ENCODE data around the gene RBMS2.
A peak's percentile ranks its signal among the peaks of the same experiment; 100 is the strongest.
"Not testable (repeated sequence)": the region's sequence is repeated elsewhere in the genome, so short reads cannot be mapped to it uniquely, and the experiment has no call there.

Gene RBMS2, protein sequence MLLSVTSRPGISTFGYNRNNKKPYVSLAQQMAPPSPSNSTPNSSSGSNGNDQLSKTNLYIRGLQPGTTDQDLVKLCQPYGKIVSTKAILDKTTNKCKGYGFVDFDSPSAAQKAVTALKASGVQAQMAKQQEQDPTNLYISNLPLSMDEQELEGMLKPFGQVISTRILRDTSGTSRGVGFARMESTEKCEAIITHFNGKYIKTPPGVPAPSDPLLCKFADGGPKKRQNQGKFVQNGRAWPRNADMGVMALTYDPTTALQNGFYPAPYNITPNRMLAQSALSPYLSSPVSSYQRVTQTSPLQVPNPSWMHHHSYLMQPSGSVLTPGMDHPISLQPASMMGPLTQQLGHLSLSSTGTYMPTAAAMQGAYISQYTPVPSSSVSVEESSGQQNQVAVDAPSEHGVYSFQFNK

DNA sequence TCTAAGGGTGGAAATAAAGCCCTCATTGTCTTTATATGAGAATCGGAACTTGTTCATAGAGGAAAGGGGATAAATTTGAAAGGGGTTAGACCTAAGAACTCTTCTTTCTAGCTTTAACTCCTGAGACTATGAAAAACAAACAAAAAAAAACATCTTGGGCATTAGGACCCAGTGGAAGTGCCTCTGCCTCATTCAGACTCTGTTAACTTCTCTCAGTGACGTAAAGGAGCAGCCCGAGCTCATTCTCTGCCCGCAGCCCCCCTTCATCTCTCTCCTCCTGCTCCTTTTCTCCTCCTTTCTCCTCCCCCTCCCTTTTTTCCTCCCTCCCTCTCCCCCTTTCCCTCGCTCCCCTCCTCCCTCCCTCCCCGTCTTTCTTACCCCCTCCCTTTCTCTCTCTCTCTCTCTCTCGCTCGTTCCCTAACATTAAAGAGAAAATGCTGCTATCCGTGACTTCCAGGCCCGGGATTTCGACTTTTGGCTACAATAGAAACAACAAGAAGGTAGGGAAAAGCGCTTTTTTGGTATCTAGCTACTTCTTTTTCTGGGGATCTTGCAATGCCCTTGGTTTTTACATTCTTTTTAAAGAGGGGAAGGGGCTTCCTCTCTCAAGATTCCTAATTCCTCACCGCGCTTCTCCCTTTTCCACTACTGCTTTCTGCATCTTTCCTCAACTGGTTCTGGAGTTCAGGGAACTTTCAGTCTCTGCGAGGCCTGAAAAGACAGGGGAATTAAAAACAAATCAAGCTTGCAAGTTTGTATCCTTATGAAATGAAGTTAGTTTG lies at the start of gene RBMS2:
RBMS2 (plus strand) TSS at position 231 of the 782 bp plus-strand sequence; CDS start at position 435, 204 bp downstream.
- peak; percentile 20 for DNase-seq

DNA sequence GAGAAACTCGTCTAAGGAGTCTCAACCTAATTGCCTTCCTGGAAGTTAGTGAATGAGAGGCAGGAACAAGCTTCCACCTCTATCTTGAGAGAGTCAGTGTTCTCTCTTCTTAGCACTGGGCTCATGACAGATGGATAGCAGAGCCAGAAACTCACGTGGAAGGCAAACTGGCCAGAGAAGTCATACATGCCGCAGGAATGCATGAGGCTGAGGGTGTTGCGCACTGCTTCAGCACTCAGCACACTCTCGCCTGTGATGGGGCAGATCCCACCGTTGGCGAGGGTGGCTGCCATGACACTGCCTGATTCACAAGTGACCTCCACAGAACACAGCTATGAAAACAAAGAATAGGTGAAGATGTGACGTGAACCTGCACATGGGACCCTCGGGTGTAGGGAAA lies 47.2 kb upstream of the RBMS2 start:
- no peak for DNase-seq

DNA sequence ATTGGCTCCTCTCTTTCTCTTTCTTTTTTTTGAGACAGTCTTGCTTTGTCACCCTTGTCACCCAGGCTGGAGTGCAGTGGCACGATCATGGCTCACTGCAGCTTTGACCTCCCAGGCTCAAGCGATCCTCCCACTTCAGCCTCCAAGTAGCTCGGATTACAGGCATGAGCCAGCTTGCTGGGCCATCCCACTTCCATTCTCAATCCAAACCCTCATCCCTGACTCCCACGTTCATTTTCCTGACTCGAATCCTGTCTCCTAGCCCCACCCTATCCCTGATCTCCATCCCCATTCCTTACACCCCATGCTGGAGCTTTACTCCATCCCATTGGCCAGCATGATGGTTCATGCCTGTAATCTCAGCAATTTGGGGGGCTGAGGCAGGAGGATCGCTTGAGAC lies 45.5 kb upstream of the RBMS2 start:
- DNase-seq = no peak

GRCh38 chr12:56476972-56477432 lies 44.6 kb upstream of the RBMS2 start:
- no peak for DNase-seq

DNA sequence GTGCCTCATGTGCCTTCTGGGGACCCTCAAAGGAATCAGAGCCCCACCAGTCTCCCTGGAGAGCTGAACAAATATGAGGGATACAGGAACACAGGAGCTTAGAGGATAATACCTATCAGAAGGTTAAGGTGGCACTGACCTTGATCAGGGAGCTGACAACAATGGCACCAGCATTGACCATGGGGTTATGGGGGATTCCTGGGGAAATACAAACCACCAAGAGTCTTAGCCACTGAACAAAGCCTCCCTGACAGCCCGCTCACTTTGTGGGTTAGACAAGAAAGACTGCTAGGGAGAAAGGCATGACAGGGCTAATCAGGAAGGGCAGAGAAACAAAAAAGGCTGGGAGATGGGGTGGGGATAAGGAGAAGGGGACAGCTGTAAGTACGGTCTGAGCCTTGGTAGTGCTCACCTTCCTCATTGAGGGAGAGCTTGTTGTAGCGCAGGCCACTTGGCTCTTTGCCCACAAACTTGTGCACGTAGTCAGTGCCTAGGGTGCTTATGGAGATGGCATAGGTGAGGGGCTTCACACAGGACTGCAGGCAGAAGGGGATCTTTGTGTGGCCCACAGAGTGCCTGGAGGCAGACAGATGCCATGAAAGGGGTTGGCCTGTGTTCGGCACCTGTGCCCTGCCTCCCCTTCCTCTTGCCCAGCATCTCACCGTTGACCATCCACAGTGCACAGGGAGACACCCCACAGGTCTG lies 43.9 kb upstream of the RBMS2 start:
- no peak for DNase-seq

- no peak for DNase-seq
Observed at GRCh38 chr12:56479625-56480024, 42.0 kb upstream of the RBMS2 start.

GRCh38 chr12:56484566-56484965 lies 37.1 kb upstream of the RBMS2 start:
- no peak for DNase-seq

GRCh38 chr12:56486694-56487093 lies 34.9 kb upstream of the RBMS2 start:
- no peak for DNase-seq

- no peak for DNase-seq
Observed at GRCh38 chr12:56487448-56488040, 34.1 kb upstream of the RBMS2 start.

DNA sequence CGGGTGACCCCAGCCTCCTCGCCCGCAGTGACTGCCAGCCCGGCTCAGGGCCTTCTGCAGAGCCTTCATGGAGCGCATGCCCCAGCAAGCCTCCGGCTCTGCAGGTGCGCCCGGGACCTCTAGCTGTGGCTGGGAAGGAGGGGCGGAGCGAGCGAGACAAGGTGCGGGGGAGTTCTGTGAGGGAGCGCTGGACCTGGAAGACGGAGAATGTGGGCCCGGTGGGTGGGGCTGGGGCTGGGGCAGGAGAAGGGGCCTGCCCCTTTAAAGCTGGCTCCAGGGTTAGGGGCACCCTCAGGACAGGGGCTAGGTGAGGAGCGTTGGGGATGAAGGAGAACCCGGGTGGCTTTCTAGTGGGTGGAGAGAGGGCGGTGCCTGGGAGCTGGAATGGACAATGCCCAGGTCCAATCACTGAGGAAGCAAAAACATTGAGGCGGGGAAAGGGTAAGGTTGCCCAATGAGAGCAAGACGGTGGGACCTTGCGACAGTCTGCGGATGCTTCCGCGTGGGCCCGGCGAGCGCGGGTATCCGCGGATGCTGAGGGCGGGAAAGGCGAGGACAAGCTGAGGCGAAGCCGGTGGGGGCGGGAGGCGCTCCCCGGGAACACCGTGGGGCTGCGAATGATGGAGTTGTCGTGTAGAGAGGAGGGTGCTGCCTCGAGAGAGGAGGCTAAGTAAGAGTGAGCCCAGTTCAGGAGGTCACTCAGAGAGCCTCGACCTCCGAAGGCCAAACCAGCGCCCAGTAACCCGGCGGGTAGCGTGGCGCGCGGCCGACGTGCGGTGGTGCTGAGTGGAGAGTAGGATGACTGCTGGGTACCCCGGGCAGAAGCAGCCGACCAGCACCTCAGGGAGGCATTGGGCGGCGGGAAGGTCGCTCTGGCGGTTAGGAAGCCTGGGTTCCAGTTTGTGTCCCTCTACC lies 33.3 kb upstream of the RBMS2 start, which contains the start of gene GLS2:
GLS2 (minus strand) TSS at position 121 of the 915 bp plus-strand sequence; CDS start at position 78, 43 bp downstream.
- peak; percentile 51 for DNase-seq

DNA sequence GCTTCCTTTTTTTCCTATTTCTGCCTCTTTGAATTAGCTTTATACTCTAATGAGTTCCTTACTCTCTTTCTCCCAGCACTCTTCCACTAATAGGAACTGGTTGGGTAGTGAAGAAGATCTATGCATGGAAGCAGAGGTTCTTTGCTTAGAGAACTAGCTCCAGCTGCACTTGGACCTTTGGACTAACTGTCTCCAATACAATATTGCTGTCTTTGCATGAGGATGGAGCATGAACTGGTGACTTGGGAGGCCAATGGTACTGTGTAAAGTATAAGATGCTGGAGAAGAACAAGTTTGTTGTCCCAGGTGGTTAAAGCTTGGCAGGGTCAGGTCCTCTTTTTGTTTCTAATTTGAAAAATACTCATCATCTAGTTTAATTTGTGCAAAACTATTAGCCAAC lies 31.3 kb upstream of the RBMS2 start:
- no peak for DNase-seq

- DNase-seq = not testable (repeated sequence)
Observed at GRCh38 chr12:56493409-56494105, 28.1 kb upstream of the RBMS2 start.

DNA sequence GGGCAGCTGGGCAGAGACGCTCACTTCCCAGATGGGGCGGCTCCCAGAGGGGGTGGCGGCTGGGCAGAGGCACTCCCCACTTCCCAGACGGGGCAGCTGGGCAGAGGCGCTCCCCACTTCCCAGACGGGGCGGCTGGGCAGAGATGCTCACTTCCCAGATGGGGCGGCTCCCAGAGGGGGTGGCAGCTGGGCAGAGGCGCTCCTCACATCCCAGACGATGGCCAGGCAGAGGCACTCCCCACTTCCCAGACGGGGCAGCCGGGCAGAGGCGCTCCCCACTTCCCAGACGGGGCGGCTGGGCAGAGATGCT lies 27.6 kb upstream of the RBMS2 start:
- DNase-seq = not testable (repeated sequence)

GRCh38 chr12:56494481-56494880 lies 27.1 kb upstream of the RBMS2 start:
- DNase-seq = not testable (repeated sequence)

DNA sequence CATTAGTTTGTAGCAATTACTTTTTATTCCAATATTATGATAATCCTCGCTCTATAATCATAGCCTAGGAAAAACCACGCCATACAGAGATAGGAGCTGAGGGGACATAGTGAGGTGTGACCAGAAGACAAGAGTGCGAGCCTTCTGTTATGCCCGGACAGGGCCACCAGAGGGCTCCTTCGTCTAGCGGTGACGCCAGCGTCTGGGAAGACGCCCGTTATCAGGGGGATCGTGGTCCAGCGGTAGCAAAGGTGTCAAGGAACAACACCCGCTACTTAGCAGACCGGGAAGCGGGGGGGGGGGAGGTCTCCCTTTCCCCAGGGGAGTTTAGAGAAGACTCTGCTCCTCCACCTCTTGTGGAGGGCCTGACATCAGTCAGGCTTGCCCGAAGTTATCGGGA lies 24.9 kb upstream of the RBMS2 start:
- DNase-seq = peak; percentile 38

GRCh38 chr12:56498126-56498902 lies 23.3 kb upstream of the RBMS2 start:
- DNase-seq = not testable (repeated sequence)

DNA sequence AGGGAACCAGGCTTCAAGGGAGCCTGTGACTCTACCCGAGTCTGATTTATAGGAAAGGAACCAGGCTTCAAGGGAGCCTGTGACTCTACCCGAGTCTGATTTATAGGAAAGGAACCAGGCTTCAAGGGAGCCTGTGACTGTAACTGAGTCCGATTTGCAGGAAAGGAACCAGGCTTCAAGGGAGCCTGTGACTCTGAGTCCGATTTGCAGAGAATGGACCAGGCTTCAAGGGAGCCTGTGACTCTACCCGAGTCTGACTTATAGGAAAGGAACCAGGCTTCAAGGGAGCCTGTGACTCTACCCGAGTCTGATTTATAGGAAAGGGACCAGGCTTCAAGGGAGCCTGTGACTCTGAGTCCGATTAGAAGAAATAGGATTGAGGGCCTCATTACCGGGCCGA lies 22.2 kb upstream of the RBMS2 start:
- not testable (repeated sequence) for DNase-seq

GRCh38 chr12:56499879-56500278 lies 21.7 kb upstream of the RBMS2 start:
- DNase-seq = not testable (repeated sequence)

- DNase-seq = no peak
Observed at GRCh38 chr12:56510786-56511185, 10.8 kb upstream of the RBMS2 start.

GRCh38 chr12:56514014-56514318 lies 7.7 kb upstream of the RBMS2 start:
- DNase-seq = not testable (repeated sequence)

Measured in activated CD4-positive, alpha-beta T cell treated with anti-CD3 and anti-CD28 coated beads, Interleukin-2, amount 50 U/mL, for 16 hours (primary cell).